CD4-positive, alpha-beta T cell (primary cell): Measurements from ENCODE around the gene CD83. TPM values are rescaled to one million over a fixed set of nuclear protein-coding genes. Genes with fewer than 3 reads are reported as not detected.

ENCODE experiments used
- ATAC-seq: fragments of 200-7000 bp; cut with Tn5 transposase; one replicate; pipeline ENCODE4 v1.10.0; 2022; ENCODE audit warnings: mild to moderate bottlenecking; ENCODE audit not compliant: poor library complexity
- CTCF ChIA-PET: fragments of 350-600 bp; sonication (Branson Sonifier 250); formaldehyde crosslinking; loops from one replicate; lab custom pipeline; 2021; ENCODE audit warnings: antibody characterized with exemption, inconsistent platforms; lab: Charles Lee
- POLR2A ChIA-PET: fragments of 350-600 bp; sonication (Branson Sonifier 250); formaldehyde crosslinking; loops from one replicate; lab custom pipeline; 2021; ENCODE audit warnings: antibody characterized with exemption, inconsistent platforms; lab: Charles Lee
- DNase-seq, 14 experiments: peaks; one replicate each; pipeline ENCODE4 v3.0.0-alpha.2; 2013 to 2020; ENCODE audit warnings: mixed read lengths in 2 of 14
- H3K27ac ChIP-seq, 2 donors: one replicate each; pipeline versions ENCODE4 v1.5.1 to v1.7.0; 2013; ENCODE audit warnings: low read length in 2 of 2, low read depth in 1 of 2, mild to moderate bottlenecking in 1 of 2
- H3K27me3 ChIP-seq, 2 experiments: 1 replicate in 1 of 2; 2 replicates in 1 of 2; pipeline versions ENCODE4 v1.6.1 to v1.7.0; 2013; ENCODE audit warnings: low read length in 2 of 2, control low read depth in 1 of 2, mild to moderate bottlenecking in 1 of 2, moderate library complexity in 1 of 2; ENCODE audit not compliant: insufficient read depth in 2 of 2, control insufficient read depth in 1 of 2
- H3K36me3 ChIP-seq: one replicate; pipeline ENCODE4 v1.6.1; 2013; ENCODE audit warnings: low read length, control low read depth; ENCODE audit not compliant: insufficient read depth
- H3K4me1 ChIP-seq: one replicate; pipeline ENCODE4 v1.6.1; 2013; ENCODE audit warnings: low read length, control low read depth; ENCODE audit not compliant: insufficient read depth
- H3K4me3 ChIP-seq: one replicate; pipeline ENCODE4 v1.5.1; 2013; ENCODE audit warnings: mild to moderate bottlenecking, low read length, moderate library complexity
- H3K9me3 ChIP-seq, 2 experiments: 1 replicate in 1 of 2; 2 replicates in 1 of 2; pipeline versions ENCODE4 v1.6.1 to v1.7.0; 2013; ENCODE audit warnings: low read length in 2 of 2, mild to moderate bottlenecking in 2 of 2, control low read depth in 1 of 2, moderate library complexity in 1 of 2; ENCODE audit not compliant: control insufficient read depth in 1 of 2, insufficient read depth in 1 of 2
- H3K27ac Mint-ChIP-seq: one replicate; pipeline ENCODE4 v1.8.0; 2020; ENCODE audit warnings: mixed read lengths
- H3K27me3 Mint-ChIP-seq: one replicate; pipeline ENCODE4 v1.8.0; 2021; ENCODE audit warnings: mixed read lengths
- H3K36me3 Mint-ChIP-seq: one replicate; pipeline ENCODE4 v1.8.0; 2021; ENCODE audit warnings: low read depth, mixed read lengths
- H3K4me1 Mint-ChIP-seq: one replicate; pipeline ENCODE4 v1.8.0; 2021; ENCODE audit warnings: low read depth, mixed read lengths
- H3K4me3 Mint-ChIP-seq: one replicate; pipeline ENCODE4 v1.8.0; 2020; ENCODE audit warnings: mild to moderate bottlenecking, mixed read lengths
- H3K9me3 Mint-ChIP-seq: one replicate; pipeline ENCODE4 v1.8.0; 2020; ENCODE audit warnings: mixed read lengths
- CTCF ChIP-seq: fragments of 200-600 bp; IDR thresholded peaks from one replicate; pipeline ENCODE4 v1.8.0; 2022; ENCODE audit warnings: antibody characterized with exemption, mild to moderate bottlenecking
- intact Hi-C, 2 experiments: fragments of 100-400 bp; cut with DNase I in 1 of 2; cut with micrococcal nuclease in 1 of 2; formaldehyde crosslinking; loops; one replicate each; pipeline versions ENCODE4 v1.15.1 to v1.9.0; 2023 to 2025; cut with DNase I, micrococcal nuclease
- total RNA-seq, 174 experiments: library from RNA in 2 of 174; stranded (reverse) in 2 of 174; gene quantifications; one replicate each; pipeline ENCODE4 v1.2.3 and lab custom pipeline; 2021 to 2026

CD83 gene
- total RNA-seq, 2 experiments from 2014 or later = 35.3 to 36.4 TPM

- DNase-seq (no peak), ATAC-seq (no peak)
- no peaks in the 10 kb centered on the region for H3K27me3 ChIP-seq
- Mint-ChIP-seq H3K4me1 (peaks cover 21% of the 10 kb centered on the region), H3K27me3 (peaks cover 6% of the 10 kb centered on the region), H3K9me3 (peaks cover 4% of the 10 kb centered on the region), H3K36me3 (no peaks in the 10 kb centered on the region), H3K27ac (no peak overlapping the region), H3K4me3 (no peak overlapping the region)
- H3K4me3 ChIP-seq = no peak overlapping the region
- intact Hi-C loops = no loop called here
- POLR2A ChIA-PET = interaction anchor here (0.7 kb wide), 1 partner anchor 33 kb away, joined by 3 read pairs; no protein-coding TSS in a partner anchor
- H3K4me1 ChIP-seq = peaks cover 22% of the 10 kb centered on the region
- H3K9me3 ChIP-seq = peaks cover 3 to 5% of the 10 kb centered on the region in 2 experiments
- no peak overlapping the region for H3K27ac ChIP-seq
- TF ChIP-seq CTCF = no peak
- no peaks in the 10 kb centered on the region for H3K36me3 ChIP-seq
- CTCF ChIA-PET = no interaction called here
Observed at GRCh38 chr6:14107711-14108494, 9.7 kb upstream of the CD83 start.

DNA sequence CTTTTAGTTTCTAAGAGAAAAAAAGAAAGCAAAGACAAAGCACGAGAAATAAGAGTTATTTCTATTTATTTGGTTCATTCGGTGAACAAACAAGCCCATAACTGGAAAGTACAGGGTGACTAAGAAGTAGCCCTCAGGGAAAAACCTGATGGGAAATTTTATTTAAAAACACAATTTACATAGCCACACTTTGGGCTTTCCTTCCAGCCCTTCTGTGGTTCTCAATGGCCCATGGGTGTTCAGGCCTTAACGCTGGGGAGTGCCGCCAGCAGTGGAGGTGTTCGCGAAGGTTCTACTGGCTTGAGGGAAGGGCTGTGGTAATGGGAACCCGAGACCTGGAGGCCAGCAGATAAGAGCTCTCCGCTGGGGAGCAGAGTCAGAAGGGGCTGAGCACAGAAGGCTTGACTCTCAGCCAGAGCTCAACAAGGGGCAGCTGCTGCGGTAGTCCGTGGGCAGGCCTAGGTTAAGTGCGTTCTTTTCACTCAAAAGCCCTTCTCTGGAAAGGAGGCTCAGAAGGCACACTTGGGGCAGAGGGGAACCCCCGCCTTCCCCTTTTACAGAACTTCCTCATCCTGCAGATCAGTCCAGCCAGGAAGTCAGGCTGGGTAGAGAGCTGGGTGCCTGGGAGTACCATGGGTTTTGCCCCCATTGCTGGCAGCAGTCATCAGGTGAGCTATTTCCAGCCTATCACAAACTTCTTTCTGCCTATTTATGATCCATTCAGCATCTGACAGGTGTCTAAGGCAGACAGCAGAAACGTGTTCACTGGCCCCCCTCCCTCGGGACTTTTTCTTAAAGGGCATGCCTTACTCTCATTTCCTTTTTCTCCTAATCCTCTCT lies 8.8 kb upstream of the CD83 start:
- H3K4me1 ChIP-seq = peaks cover 22% of the 10 kb centered on the region

More for the DNA sequence above, 8.8 kb upstream of the CD83 start:
- H3K27ac Mint-ChIP-seq = no peak overlapping the region
- no peak for TF ChIP-seq CTCF
- ATAC-seq (peak; percentile 77), DNase-seq (peak in 4 of 14 experiments; percentile 16 to 81 (median 54))
- H3K9me3 Mint-ChIP-seq = peaks cover 4% of the 10 kb centered on the region
- H3K9me3 ChIP-seq = peaks cover 3 to 5% of the 10 kb centered on the region in 2 experiments
- H3K27me3 ChIP-seq = no peaks in the 10 kb centered on the region
- H3K4me1 Mint-ChIP-seq = peaks cover 21% of the 10 kb centered on the region
- no peaks in the 10 kb centered on the region for H3K36me3 ChIP-seq
- H3K4me3 Mint-ChIP-seq = peak overlapping the region; percentile 46
- no peak overlapping the region for H3K27ac ChIP-seq
- POLR2A ChIA-PET = no interaction called here
- CTCF ChIA-PET = interaction anchor here (1.3 kb wide), 1 partner anchor 18 kb away, joined by 3 read pairs; no protein-coding TSS in a partner anchor
- no peak overlapping the region for H3K4me3 ChIP-seq
- peaks cover 6% of the 10 kb centered on the region for H3K27me3 Mint-ChIP-seq
- intact Hi-C loops = no loop called here
- no peaks in the 10 kb centered on the region for H3K36me3 Mint-ChIP-seq
